Esophagus muscularis mucosa (tissue), 4 donors: ENCODE measurements around the gene PZP. TPM values are rescaled to one million over a fixed set of nuclear protein-coding genes. Genes with fewer than 3 reads are reported as not detected.
"Not testable (repeated sequence)": the region's sequence is repeated elsewhere in the genome, so short reads cannot be mapped to it uniquely, and the experiment has no call there.

Experiments
- DNase-seq: peaks from one replicate; pipeline ENCODE4 v3.0.0-alpha.2; 2017; ENCODE audit errors: extremely low spot score
- H3K27ac ChIP-seq, 4 donors: fragments of 200-600 bp; sonication (generic); replicated peaks in 1 of 4; 1 replicate in 3 of 4; 2 replicates in 1 of 4; pipeline ENCODE4 v1.5.1; 2016 to 2019; ENCODE audit warnings: mild to moderate bottlenecking in 1 of 4
- H3K27me3 ChIP-seq, 4 donors: fragments of 200-600 bp; sonication (generic); one replicate each; pipeline versions ENCODE4 v1.5.1 to v1.6.0; 2016 to 2019
- H3K36me3 ChIP-seq, 4 donors: fragments of 200-600 bp; sonication (generic); one replicate each; pipeline ENCODE4 v1.5.1; 2016 to 2019
- H3K4me1 ChIP-seq, 4 donors: fragments of 200-600 bp; sonication (generic); one replicate each; pipeline ENCODE4 v1.5.1; 2016 to 2019
- H3K4me3 ChIP-seq, 4 donors: fragments of 200-600 bp; sonication (generic); 1 replicate in 2 of 4; 2 replicates in 2 of 4; pipeline ENCODE4 v1.5.1; 2016 to 2019; ENCODE audit warnings: mild to moderate bottlenecking in 4 of 4, moderate library complexity in 1 of 4
- H3K9me3 ChIP-seq, 4 donors: fragments of 200-600 bp; sonication (generic); 1 replicate in 3 of 4; 2 replicates in 1 of 4; pipeline ENCODE4 v1.5.1; 2016 to 2019
- CTCF ChIP-seq, 3 experiments: fragments of 200-600 bp in 2 of 3; fragments of 450-650 bp in 1 of 3; sonication (generic) in 2 of 3; IDR thresholded peaks; one replicate each; pipeline ENCODE4 v1.5.1; 2017 to 2019; ENCODE audit warnings: antibody characterized with exemption in 3 of 3, mild to moderate bottlenecking in 2 of 3, moderate library complexity in 1 of 3
- EP300 ChIP-seq: sonication (generic); formaldehyde crosslinking; IDR thresholded peaks from one replicate; pipeline ENCODE4 v1.6.1; 2017; ENCODE audit warnings: antibody characterized with exemption
- POLR2A ChIP-seq: fragments of 450-650 bp; IDR thresholded peaks from one replicate; pipeline ENCODE4 v1.6.1; 2017; ENCODE audit warnings: antibody characterized with exemption, moderate library complexity, mild to moderate bottlenecking, low read depth
- POLR2AphosphoS5 ChIP-seq, 2 donors: sonication (generic); formaldehyde crosslinking; IDR thresholded peaks; one replicate each; pipeline ENCODE4 v1.6.1; 2017; ENCODE audit warnings: antibody characterized with exemption in 2 of 2
- WGBS: methylation state at CpG from one replicate; pipeline ENCODE4 v1.1.5; 2018; 5-methylcytosine and 5-hydroxymethylcytosine counted together
- intact Hi-C: fragments of 100-400 bp; cut with DNase I; formaldehyde crosslinking; loops from one replicate; pipeline ENCODE4 v1.15.1; 2023
- total RNA-seq, 4 donors: library from RNA; depleted of rRNA; stranded (reverse); fragments of >200 nt; gene quantifications; one replicate each; pipeline versions ENCODE4 v1.1.0 to v1.2.1, GENCODE V29; 2016

The PZP gene
- total RNA-seq: 1 to 10 TPM in 1 of 4 donors, under 1 TPM in 1, not detected in 2; 0.06 to 1.2 TPM

GRCh38 chr12:9208229-9208628 is at the start of gene PZP:
Gene PZP, minus strand, starts transcription at chr12:9208395. Its CDS starts 54 bp downstream, at chr12:9208341.
- Histone ChIP-seq H3K4me3 (no peak within 1 kb of the TSS), H3K27ac (no peak within 1 kb of the TSS), H3K36me3 (no peaks in the 10 kb centered on the region), H3K9me3 (no peaks in the 10 kb centered on the region), H3K27me3 (no peaks in the 10 kb centered on the region), H3K4me1 (no peaks in the 10 kb centered on the region)
- TF ChIP-seq POLR2AphosphoS5 (IDR thresholded peaks at IDR 0.05) (no peak), POLR2A (no peak), EP300 (no peak), CTCF (IDR thresholded peaks at IDR 0.05) (no peak)
- no peak for DNase-seq
- 87% methylated on average over 3 of the region's 3 CpGs for WGBS
- intact Hi-C loops: no loop called here

GRCh38 chr12:9256758-9257405 is 48.7 kb upstream of the PZP start:
- no peak for DNase-seq
- Histone ChIP-seq H3K27me3 (no peaks in the 10 kb centered on the region), H3K4me1 (peaks cover 0 to 19% (median 12%) of the 10 kb centered on the region in 4 donors), H3K27ac (no peak overlapping the region), H3K9me3 (no peaks in the 10 kb centered on the region), H3K4me3 (no peak overlapping the region), H3K36me3 (no peaks in the 10 kb centered on the region)
- WGBS: 58% methylated on average over 1 of the region's 1 CpG
- TF ChIP-seq POLR2A (no peak), EP300 (no peak), CTCF (IDR thresholded peaks at IDR 0.05) (no peak), POLR2AphosphoS5 (IDR thresholded peaks at IDR 0.05) (no peak)
- intact Hi-C loops: no loop called here

- Histone ChIP-seq H3K4me3 (no peak overlapping the region), H3K9me3 (no peaks in the 10 kb centered on the region), H3K27ac (no peak overlapping the region), H3K36me3 (no peaks in the 10 kb centered on the region), H3K27me3 (no peaks in the 10 kb centered on the region), H3K4me1 (peaks cover 0 to 19% (median 12%) of the 10 kb centered on the region in 4 donors)
- TF ChIP-seq EP300: no peak
- TF ChIP-seq CTCF (IDR thresholded peaks at IDR 0.05): no peak
- intact Hi-C loops: no loop called here
- no peak for DNase-seq
Observed at GRCh38 chr12:9256341-9256740, 48.1 kb upstream of the PZP start.

- H3K4me1 ChIP-seq: peaks cover 0 to 19% (median 12%) of the 10 kb centered on the region in 4 donors
- DNase-seq: no peak
- no peak overlapping the region for H3K27ac ChIP-seq
- 45% methylated on average over 2 of the region's 2 CpGs for WGBS
- intact Hi-C loops: no loop called here
- no peaks in the 10 kb centered on the region for H3K36me3 ChIP-seq
- TF ChIP-seq EP300 (no peak), CTCF (IDR thresholded peaks at IDR 0.05) (no peak), POLR2AphosphoS5 (IDR thresholded peaks at IDR 0.05) (no peak), POLR2A (no peak)
- H3K9me3 ChIP-seq: no peaks in the 10 kb centered on the region
- no peaks in the 10 kb centered on the region for H3K27me3 ChIP-seq
- H3K4me3 ChIP-seq: no peak overlapping the region
Observed at GRCh38 chr12:9255837-9256236, 47.6 kb upstream of the PZP start.

- Histone ChIP-seq H3K4me3 (no peak overlapping the region), H3K27me3 (no peaks in the 10 kb centered on the region), H3K36me3 (no peaks in the 10 kb centered on the region), H3K4me1 (peaks cover 0 to 19% (median 12%) of the 10 kb centered on the region in 4 donors), H3K27ac (no peak overlapping the region), H3K9me3 (no peaks in the 10 kb centered on the region)
- WGBS: 51% methylated on average over 5 of the region's 5 CpGs
- TF ChIP-seq CTCF (IDR thresholded peaks at IDR 0.05) (no peak), EP300 (no peak), POLR2A (no peak), POLR2AphosphoS5 (IDR thresholded peaks at IDR 0.05) (no peak)
- intact Hi-C loops: no loop called here
- no peak for DNase-seq
Observed at GRCh38 chr12:9253464-9253863, 45.3 kb upstream of the PZP start.

GRCh38 chr12:9252791-9253190 is 44.6 kb upstream of the PZP start:
- DNase-seq, H3K27me3 ChIP-seq, H3K9me3 ChIP-seq, H3K27ac ChIP-seq, intact Hi-C loops, H3K4me3 ChIP-seq, H3K36me3 ChIP-seq: not testable (repeated sequence)
- WGBS: 90% methylated on average over 2 of the region's 2 CpGs
- H3K4me1 ChIP-seq: peaks cover 0 to 19% (median 12%) of the 10 kb centered on the region in 4 donors
